NCI-H345 (cell line): ENCODE measurements around the gene TCF21.
A peak's percentile ranks its signal among the peaks of the same experiment; 100 is the strongest.

Source experiments
- DNase-seq: peaks from one replicate; lab custom pipeline; 2025; lab: John Stamatoyannopoulos, UW

TCF21 gene

GRCh38 chr6:133889557-133890403 lies 867 bp downstream of the TCF21 start:
- no peak for DNase-seq

- DNase-seq = no peak
These were observed 1.8 kb downstream of the TCF21 start for GRCh38 chr6:133890711-133891148.

GRCh38 chr6:133891149-133891926 lies 2.4 kb downstream of the TCF21 start:
- DNase-seq = peak; percentile 6

- DNase-seq = no peak
These were observed 3.3 kb downstream of the TCF21 start for GRCh38 chr6:133891927-133892812.

GRCh38 chr6:133892813-133893691 lies 4.1 kb downstream of the TCF21 start:
- no peak for DNase-seq

- no peak for DNase-seq
These were observed 5.0 kb downstream of the TCF21 start for GRCh38 chr6:133893946-133894345.

- DNase-seq = no peak
These were observed 5.5 kb downstream of the TCF21 start for GRCh38 chr6:133894369-133894768.

GRCh38 chr6:133894795-133895358 lies 6.0 kb downstream of the TCF21 start:
- DNase-seq = no peak

- no peak for DNase-seq
These were observed 6.8 kb downstream of the TCF21 start for GRCh38 chr6:133895573-133896343.

GRCh38 chr6:133896344-133896721 lies 7.4 kb downstream of the TCF21 start:
- DNase-seq = no peak

- DNase-seq = no peak
These were observed 9.3 kb downstream of the TCF21 start for GRCh38 chr6:133898263-133898662.

GRCh38 chr6:133899556-133899955 lies 10.6 kb downstream of the TCF21 start:
- no peak for DNase-seq

GRCh38 chr6:133903855-133904254 lies 14.9 kb downstream of the TCF21 start:
- DNase-seq = no peak

- no peak for DNase-seq
These were observed 17.1 kb downstream of the TCF21 start for GRCh38 chr6:133906050-133906449.

GRCh38 chr6:133916650-133917151 lies 27.8 kb downstream of the TCF21 start:
- peak; percentile 77 for DNase-seq

- no peak for DNase-seq
These were observed 28.9 kb downstream of the TCF21 start for GRCh38 chr6:133917781-133918180.

GRCh38 chr6:133918208-133918930 lies 29.5 kb downstream of the TCF21 start:
- DNase-seq = no peak

GRCh38 chr6:133919362-133919761 lies 30.4 kb downstream of the TCF21 start:
- DNase-seq = no peak

- DNase-seq = peak; percentile 86
These were observed 32.4 kb downstream of the TCF21 start for GRCh38 chr6:133921249-133921859.
